Parathyroid adenoma (tissue), 2 donors: ENCODE results near the gene DNAH2.
A peak's percentile ranks its signal among the peaks of the same experiment; 100 is the strongest.

Experiments used
- H2AFZ ChIP-seq: fragments of 300-600 bp; sonication (generic); one replicate; pipeline ENCODE4 v1.7.0; 2017; ENCODE audit warnings: antibody characterized with exemption, mild to moderate bottlenecking
- H3K27ac ChIP-seq: fragments of 300-600 bp; sonication (generic); one replicate; pipeline ENCODE4 v1.7.0; 2017
- H3K27me3 ChIP-seq: fragments of 300-600 bp; sonication (generic); one replicate; pipeline ENCODE4 v1.7.0; 2017; ENCODE audit warnings: low read length; ENCODE audit not compliant: control insufficient read depth, insufficient read depth
- H3K36me3 ChIP-seq: fragments of 300-600 bp; sonication (generic); one replicate; pipeline ENCODE4 v1.7.0; 2017; ENCODE audit warnings: low read length; ENCODE audit not compliant: control insufficient read depth, insufficient read depth
- H3K4me1 ChIP-seq: fragments of 300-600 bp; sonication (generic); one replicate; pipeline ENCODE4 v1.7.0; 2017; ENCODE audit warnings: control low read depth
- H3K4me2 ChIP-seq: fragments of 300-600 bp; sonication (generic); one replicate; pipeline ENCODE4 v1.7.0; 2017; ENCODE audit warnings: low read length
- H3K4me3 ChIP-seq: fragments of 300-600 bp; sonication (generic); one replicate; pipeline ENCODE4 v1.7.0; 2017; ENCODE audit warnings: low read depth, low read length
- H3K79me2 ChIP-seq: fragments of 300-600 bp; sonication (generic); one replicate; pipeline ENCODE4 v1.7.0; 2017; ENCODE audit warnings: control low read depth
- H3K9ac ChIP-seq: fragments of 300-600 bp; sonication (generic); one replicate; pipeline ENCODE4 v1.7.0; 2017; ENCODE audit warnings: mild to moderate bottlenecking
- H3K9me3 ChIP-seq: fragments of 300-600 bp; sonication (generic); one replicate; pipeline ENCODE4 v1.7.0; 2017; ENCODE audit warnings: low read length; ENCODE audit not compliant: control insufficient read depth
- CTCF ChIP-seq: fragments of 300-600 bp; sonication (generic); IDR thresholded peaks from one replicate; pipeline ENCODE4 v1.7.0; 2017; ENCODE audit warnings: antibody characterized with exemption, mild to moderate bottlenecking
- donor health status: primary hyperparathyroidism.

The DNAH2 gene, protein sequence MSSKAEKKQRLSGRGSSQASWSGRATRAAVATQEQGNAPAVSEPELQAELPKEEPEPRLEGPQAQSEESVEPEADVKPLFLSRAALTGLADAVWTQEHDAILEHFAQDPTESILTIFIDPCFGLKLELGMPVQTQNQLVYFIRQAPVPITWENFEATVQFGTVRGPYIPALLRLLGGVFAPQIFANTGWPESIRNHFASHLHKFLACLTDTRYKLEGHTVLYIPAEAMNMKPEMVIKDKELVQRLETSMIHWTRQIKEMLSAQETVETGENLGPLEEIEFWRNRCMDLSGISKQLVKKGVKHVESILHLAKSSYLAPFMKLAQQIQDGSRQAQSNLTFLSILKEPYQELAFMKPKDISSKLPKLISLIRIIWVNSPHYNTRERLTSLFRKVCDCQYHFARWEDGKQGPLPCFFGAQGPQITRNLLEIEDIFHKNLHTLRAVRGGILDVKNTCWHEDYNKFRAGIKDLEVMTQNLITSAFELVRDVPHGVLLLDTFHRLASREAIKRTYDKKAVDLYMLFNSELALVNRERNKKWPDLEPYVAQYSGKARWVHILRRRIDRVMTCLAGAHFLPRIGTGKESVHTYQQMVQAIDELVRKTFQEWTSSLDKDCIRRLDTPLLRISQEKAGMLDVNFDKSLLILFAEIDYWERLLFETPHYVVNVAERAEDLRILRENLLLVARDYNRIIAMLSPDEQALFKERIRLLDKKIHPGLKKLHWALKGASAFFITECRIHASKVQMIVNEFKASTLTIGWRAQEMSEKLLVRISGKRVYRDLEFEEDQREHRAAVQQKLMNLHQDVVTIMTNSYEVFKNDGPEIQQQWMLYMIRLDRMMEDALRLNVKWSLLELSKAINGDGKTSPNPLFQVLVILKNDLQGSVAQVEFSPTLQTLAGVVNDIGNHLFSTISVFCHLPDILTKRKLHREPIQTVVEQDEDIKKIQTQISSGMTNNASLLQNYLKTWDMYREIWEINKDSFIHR (N-terminal part only)

GRCh38 chr17:7716901-7717755 is at the start of gene DNAH2:
DNAH2 (plus strand) TSS chr17:7717744; CDS start chr17:7719735, 1,991 bp downstream.
- peak within 1 kb of the TSS; percentile 96 for H2AFZ ChIP-seq
- peak within 1 kb of the TSS; percentile 92 for H3K4me3 ChIP-seq
- H3K79me2 ChIP-seq = no peaks in the 10 kb centered on the region
- TF ChIP-seq CTCF = peak; percentile 74
- H3K4me2 ChIP-seq = peak within 1 kb of the TSS; percentile 97
- no peaks in the 10 kb centered on the region for H3K36me3 ChIP-seq
- peak within 1 kb of the TSS; percentile 77 for H3K27ac ChIP-seq
- no peaks in the 10 kb centered on the region for H3K27me3 ChIP-seq
- no peak within 1 kb of the TSS for H3K9ac ChIP-seq
- no peaks in the 10 kb centered on the region for H3K9me3 ChIP-seq
- peaks cover 7% of the 10 kb centered on the region for H3K4me1 ChIP-seq

DNA sequence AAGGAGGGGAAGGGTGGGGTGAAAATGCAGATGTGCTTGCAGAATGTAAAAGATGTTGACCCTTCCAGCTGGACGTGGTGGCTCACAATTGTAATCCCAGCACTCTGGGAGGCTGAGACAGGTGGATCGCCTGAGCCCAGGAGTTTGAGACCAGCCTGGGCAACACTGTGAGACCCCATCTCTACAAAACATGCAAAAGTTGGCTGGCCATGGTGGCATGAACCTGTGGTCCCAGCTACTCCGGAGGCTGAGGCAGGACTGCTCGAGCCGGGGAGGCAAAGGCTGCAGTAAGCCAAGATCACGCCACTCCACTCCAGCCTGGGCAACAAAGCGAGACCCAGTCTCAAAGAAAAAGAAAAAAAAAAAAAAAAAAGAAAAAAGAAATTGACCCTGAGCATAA is 49.1 kb upstream of the DNAH2 start:
- Histone ChIP-seq H3K27ac (no peak overlapping the region), H3K4me2 (no peak overlapping the region), H3K36me3 (no peaks in the 10 kb centered on the region)

DNA sequence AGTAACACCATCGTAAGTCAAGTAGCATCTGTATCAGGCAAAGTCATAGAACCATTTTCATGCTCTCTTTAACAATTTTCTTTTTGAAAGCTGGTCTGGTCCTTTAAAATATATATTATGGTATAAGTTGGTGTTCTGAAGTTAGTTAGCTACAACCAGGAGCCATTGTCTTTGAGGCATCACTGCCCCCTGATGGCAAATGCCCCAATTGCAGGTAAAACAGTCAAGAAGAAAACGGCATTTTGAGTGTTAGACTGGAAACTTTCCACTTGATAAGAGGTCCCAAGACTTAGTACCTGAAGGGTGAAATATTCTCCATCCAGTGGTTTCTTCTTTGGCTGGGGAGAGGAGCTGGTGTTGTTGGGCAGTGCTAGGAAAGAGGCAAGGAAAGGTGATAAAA is 44.3 kb upstream of the DNAH2 start:
- H3K27me3 ChIP-seq = no peaks in the 10 kb centered on the region
- no peak overlapping the region for H3K27ac ChIP-seq
- peaks cover 5% of the 10 kb centered on the region for H3K79me2 ChIP-seq
- no peaks in the 10 kb centered on the region for H3K9me3 ChIP-seq
- no peaks in the 10 kb centered on the region for H3K36me3 ChIP-seq
- H3K9ac ChIP-seq = no peak overlapping the region
- no peak overlapping the region for H3K4me2 ChIP-seq
- H3K4me3 ChIP-seq = no peak overlapping the region
- TF ChIP-seq CTCF = peak; percentile 16
- no peaks in the 10 kb centered on the region for H3K4me1 ChIP-seq
- no peak overlapping the region for H2AFZ ChIP-seq

More for the DNA sequence above, 49.1 kb upstream of the DNAH2 start:
- Histone ChIP-seq H3K4me3 (no peak overlapping the region), H3K4me1 (no peaks in the 10 kb centered on the region), H3K9me3 (no peaks in the 10 kb centered on the region), H3K9ac (no peak overlapping the region), H2AFZ (no peak overlapping the region), H3K79me2 (no peaks in the 10 kb centered on the region), H3K27me3 (no peaks in the 10 kb centered on the region)
- no peak for TF ChIP-seq CTCF

DNA sequence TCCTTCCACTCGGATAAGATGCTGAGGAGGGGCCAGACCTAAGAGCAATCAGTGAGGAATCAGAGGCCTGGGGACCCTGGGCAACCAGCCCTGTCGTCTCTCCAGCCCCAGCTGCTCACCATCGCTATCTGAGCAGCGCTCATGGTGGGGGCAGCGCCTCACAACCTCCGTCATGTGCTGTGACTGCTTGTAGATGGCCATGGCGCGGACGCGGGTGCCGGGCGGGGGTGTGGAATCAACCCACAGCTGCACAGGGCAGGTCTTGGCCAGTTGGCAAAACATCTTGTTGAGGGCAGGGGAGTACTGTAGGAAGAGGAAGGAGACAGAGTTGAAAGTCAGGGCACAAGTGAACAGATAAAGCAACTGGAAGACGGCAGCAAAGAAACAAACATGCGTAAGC is 42.6 kb upstream of the DNAH2 start:
- Histone ChIP-seq H3K4me3 (no peak overlapping the region), H3K9ac (no peak overlapping the region), H3K27ac (no peak overlapping the region), H3K4me1 (no peaks in the 10 kb centered on the region), H3K79me2 (peaks cover 8% of the 10 kb centered on the region), H2AFZ (no peak overlapping the region), H3K27me3 (no peaks in the 10 kb centered on the region), H3K9me3 (no peaks in the 10 kb centered on the region), H3K4me2 (no peak overlapping the region), H3K36me3 (no peaks in the 10 kb centered on the region)
- no peak for TF ChIP-seq CTCF
